DND-41 (cell line): ENCODE data around the gene PGBD5.

ENCODE experiments used
- CTCF ChIP-seq: IDR thresholded peaks from 2 replicates; pipeline ENCODE4 v1.5.1; 2012; ENCODE audit warnings: borderline replicate concordance, low read length, moderate library complexity, mild to moderate bottlenecking; ENCODE audit not compliant: poor library complexity, severe bottlenecking; ENCODE audit errors: extremely low read depth
- EZH2 ChIP-seq: IDR thresholded peaks from 3 replicates; pipeline ENCODE4 v1.6.1; 2012; ENCODE audit warnings: borderline replicate concordance, low read depth, mild to moderate bottlenecking, moderate library complexity, low read length, inconsistent platforms; ENCODE audit not compliant: severe bottlenecking

DNA sequence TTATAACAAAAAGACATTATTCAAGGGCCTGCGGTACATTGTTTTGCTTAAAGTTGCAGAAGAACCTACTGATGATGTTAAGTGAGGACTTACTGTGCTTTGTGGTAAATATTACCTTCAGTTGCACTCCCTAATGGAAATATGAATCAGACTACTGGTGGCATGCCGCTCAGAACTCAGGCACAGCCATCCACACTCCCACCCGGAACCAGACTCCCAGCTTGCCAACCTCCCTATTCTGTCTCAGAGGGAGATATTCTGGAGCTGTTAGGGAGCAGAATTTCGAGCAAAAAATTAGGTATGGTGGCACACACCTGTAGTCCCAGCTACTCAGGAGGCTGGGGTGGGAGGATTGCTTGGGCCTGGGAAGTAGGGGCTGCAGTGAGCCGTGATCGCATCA lies 13.1 kb downstream of the PGBD5 start:
- TF ChIP-seq CTCF (no peak), EZH2 (no peak)
